IMR-90 (cell line): ENCODE data around the gene HOXC10. TPM values are rescaled to one million over a fixed set of nuclear protein-coding genes. Genes with fewer than 3 reads are reported as not detected.

ENCODE experiments used
- ATAC-seq: fragments of 200-7000 bp; cut with Tn5 transposase; 2 replicates; pipeline ENCODE4 v1.9.1; 2020; ENCODE audit warnings: low read depth, mild to moderate bottlenecking, moderate library complexity
- BruUV-seq: library from RNA; stranded (reverse); fragments of 400-500 nt; replicated peaks from 2 replicates; lab custom pipeline; 2021; lab: Mats Ljungman, UMichigan
- CTCF ChIA-PET: fragments of 300-600 bp; formaldehyde crosslinking; extraction: SDS; loops from one replicate; lab custom pipeline; 2021; ENCODE audit warnings: antibody characterized with exemption; lab: Yijun Ruan, JAX
- POLR2A ChIA-PET: fragments of 300-600 bp; sonication (Branson Sonifier 250); formaldehyde crosslinking; loops from one replicate; lab custom pipeline; 2022; ENCODE audit warnings: antibody characterized with exemption; ENCODE audit not compliant: unreplicated experiment; lab: Charles Lee
- DNase-seq: peaks from one replicate; pipeline ENCODE4 v3.0.0; 2013
- H2AFZ ChIP-seq: replicated peaks from 2 replicates; pipeline ENCODE3; 2013; ENCODE audit warnings: low read length, mild to moderate bottlenecking; ENCODE audit not compliant: poor library complexity
- H2AK5ac ChIP-seq: 2 replicates; pipeline ENCODE4 v1.6.1; 2013; ENCODE audit warnings: low read depth, low read length, inconsistent platforms
- H2AK9ac ChIP-seq: replicated peaks from 2 replicates; pipeline ENCODE3; 2013; ENCODE audit warnings: mild to moderate bottlenecking, low read depth, low read length, moderate library complexity; ENCODE audit not compliant: poor library complexity
- H2BK120ac ChIP-seq: 2 replicates; pipeline ENCODE4 v1.6.1; 2013; ENCODE audit warnings: low read depth, low read length, inconsistent platforms
- H2BK15ac ChIP-seq: 3 replicates; pipeline ENCODE4 v1.6.1; 2013; ENCODE audit warnings: low read depth, low read length, inconsistent platforms
- H2BK20ac ChIP-seq: 2 replicates; pipeline ENCODE4 v1.6.1; 2013; ENCODE audit warnings: low read depth, mild to moderate bottlenecking, inconsistent platforms, low read length, moderate library complexity
- H2BK5ac ChIP-seq: 2 replicates; pipeline ENCODE4 v1.6.1; 2013; ENCODE audit warnings: mild to moderate bottlenecking, low read depth, low read length, inconsistent platforms; ENCODE audit not compliant: poor library complexity, severe bottlenecking
- H3K14ac ChIP-seq: replicated peaks from 2 replicates; pipeline ENCODE4 v1.6.1; 2013; ENCODE audit warnings: low read depth, low read length, inconsistent platforms
- H3K18ac ChIP-seq: 2 replicates; pipeline ENCODE4 v1.6.1; 2013; ENCODE audit warnings: low read depth, low read length, control low read depth
- H3K23ac ChIP-seq: 2 replicates; pipeline ENCODE4 v1.6.1; 2013; ENCODE audit warnings: low read depth, low read length, inconsistent platforms
- H3K27ac ChIP-seq: 2 replicates; pipeline ENCODE4 v1.5.1; 2013; ENCODE audit warnings: mild to moderate bottlenecking, control low read depth, low read length; ENCODE audit not compliant: insufficient read depth
- H3K27me3 ChIP-seq: 2 replicates; pipeline ENCODE4 v1.6.1; 2013; ENCODE audit warnings: low read length; ENCODE audit not compliant: control insufficient read depth, insufficient read depth
- H3K36me3 ChIP-seq: 2 replicates; pipeline ENCODE4 v1.6.1; 2013; ENCODE audit warnings: low read length, mixed read lengths; ENCODE audit not compliant: control insufficient read depth, insufficient read depth
- H3K4ac ChIP-seq: 2 replicates; pipeline ENCODE4 v1.6.1; 2013; ENCODE audit warnings: low read depth, low read length, inconsistent platforms
- H3K4me1 ChIP-seq: 2 replicates; pipeline ENCODE4 v1.6.1; 2013; ENCODE audit warnings: low read length, mixed read lengths; ENCODE audit not compliant: control insufficient read depth, insufficient read depth
- H3K4me2 ChIP-seq: 2 replicates; pipeline ENCODE4 v1.6.1; 2013; ENCODE audit warnings: low read depth, mild to moderate bottlenecking, control low read depth, low read length, moderate library complexity
- H3K4me3 ChIP-seq: 2 replicates; pipeline ENCODE4 v1.5.1; 2013; ENCODE audit warnings: low read depth, mild to moderate bottlenecking, control low read depth, low read length, moderate library complexity; ENCODE audit not compliant: insufficient read depth
- H3K56ac ChIP-seq: 2 replicates; pipeline ENCODE4 v1.6.1; 2013; ENCODE audit warnings: low read length, inconsistent platforms; ENCODE audit not compliant: insufficient read depth; ENCODE audit errors: extremely low read depth
- H3K79me1 ChIP-seq, 2 experiments: 2 replicates each; pipeline ENCODE4 v1.6.1; 2013; ENCODE audit warnings: low read length in 2 of 2, inconsistent platforms in 1 of 2, low read depth in 1 of 2
- H3K9ac ChIP-seq: 2 replicates; pipeline ENCODE4 v1.6.1; 2013; ENCODE audit warnings: low read depth, low read length, control low read depth
- H3K9me1 ChIP-seq: 2 replicates; pipeline ENCODE4 v1.6.1; 2013; ENCODE audit warnings: low read length, inconsistent platforms; ENCODE audit not compliant: insufficient read depth
- H3K9me3 ChIP-seq: 2 replicates; pipeline ENCODE4 v1.6.1; 2013; ENCODE audit warnings: low read length; ENCODE audit not compliant: control insufficient read depth, insufficient read depth
- H4K20me1 ChIP-seq: 2 replicates; pipeline ENCODE4 v1.6.1; 2013; ENCODE audit warnings: low read length, inconsistent platforms; ENCODE audit not compliant: insufficient read depth
- H4K5ac ChIP-seq: 2 replicates; pipeline ENCODE4 v1.6.1; 2013; ENCODE audit warnings: mild to moderate bottlenecking, low read depth, low read length, control low read depth
- H4K8ac ChIP-seq, 2 experiments: 2 replicates each; pipeline ENCODE4 v1.6.1; 2013; ENCODE audit warnings: low read depth in 2 of 2, low read length in 2 of 2, control low read depth in 1 of 2, inconsistent platforms in 1 of 2
- H4K91ac ChIP-seq: 2 replicates; pipeline ENCODE4 v1.6.1; 2013; ENCODE audit warnings: low read depth, low read length, inconsistent platforms; ENCODE audit not compliant: insufficient read depth
- BHLHE40 ChIP-seq: fragments of 150-350 bp; IDR thresholded peaks from 2 replicates; pipeline ENCODE4 v1.6.1; 2016; ENCODE audit warnings: mild to moderate bottlenecking, low read depth, low read length
- CEBPB ChIP-seq: IDR thresholded peaks from 2 replicates; pipeline ENCODE4 v1.6.1; 2012; ENCODE audit warnings: low read depth, low read length, improper control_type of control experiment
- FOS ChIP-seq: fragments of 150-350 bp; IDR thresholded peaks from 2 replicates; pipeline ENCODE4 v1.6.1; 2016; ENCODE audit warnings: low read depth, low read length
- MAFK ChIP-seq: IDR thresholded peaks from 2 replicates; pipeline ENCODE4 v1.6.1; 2012; ENCODE audit warnings: low read depth, low read length, improper control_type of control experiment
- MAZ ChIP-seq: IDR thresholded peaks from 2 replicates; pipeline ENCODE4 v1.6.1; 2012; ENCODE audit warnings: low read depth, mild to moderate bottlenecking, low read length, improper control_type of control experiment, moderate library complexity, borderline replicate concordance
- POLR2A ChIP-seq: IDR thresholded peaks from 2 replicates; pipeline ENCODE4 v1.6.1; 2012; ENCODE audit warnings: mild to moderate bottlenecking, low read depth, low read length
- RAD21 ChIP-seq: IDR thresholded peaks from 2 replicates; pipeline ENCODE4 v1.6.1; 2012; ENCODE audit warnings: low read length, improper control_type of control experiment
- RFX5 ChIP-seq: IDR thresholded peaks from 2 replicates; pipeline ENCODE4 v1.8.0; 2012; ENCODE audit warnings: low read depth, mild to moderate bottlenecking, low read length, moderate library complexity
- SMC3 ChIP-seq: fragments of 150-350 bp; IDR thresholded peaks from 2 replicates; pipeline ENCODE4 v1.6.1; 2016; ENCODE audit warnings: low read depth, mild to moderate bottlenecking, antibody characterized with exemption, low read length, moderate library complexity
- WGBS, 2 experiments: methylation state at CpG; one replicate each; pipeline versions ENCODE4 v1.1.5 to v1.1.7; 2013; ENCODE audit warnings: missing lambda C conversion rate in 2 of 2; ENCODE audit not compliant: insufficient read length in 1 of 2; ENCODE audit errors: extremely low coverage in 2 of 2; 5-methylcytosine and 5-hydroxymethylcytosine counted together
- dilution Hi-C: fragments of 300-500 bp; cut with HindIII; formaldehyde crosslinking; loops from one replicate; pipeline ENCODE4 v1.14.3; 2018; ENCODE audit warnings: low sequenced_read_pairs; ENCODE audit not compliant: unreplicated experiment
- in situ Hi-C: fragments of 300-500 bp; cut with MboI; formaldehyde crosslinking; loops from 3 replicates; pipeline ENCODE4 v1.14.3; 2019; ENCODE audit warnings: low sequenced_read_pairs, inconsistent platforms, mixed read lengths
- intact Hi-C: fragments of 100-400 bp; cut with micrococcal nuclease; formaldehyde crosslinking; loops from 2 replicates; pipeline ENCODE4 v1.10.0; 2022
- polyA plus RNA-seq, 3 experiments: library from polyadenylated mRNA; depleted of rRNA; stranded (reverse); fragments of >200 nt; gene quantifications; 2 replicates each; pipeline ENCODE4 v1.2.3, GENCODE V29; 2012; ENCODE audit warnings: low replicate concordance in 1 of 3
- total RNA-seq: library from RNA; depleted of rRNA; stranded (reverse); fragments of >200 nt; gene quantifications from 2 replicates; pipeline ENCODE4 v1.2.3, GENCODE V29; 2012
- TF ChIP-seq, protein P1 (sequence below): fragments of 150-350 bp; IDR thresholded peaks from 2 replicates; pipeline ENCODE4 v1.6.1; 2017; ENCODE audit warnings: mild to moderate bottlenecking, antibody characterized with exemption, low read length, low read depth
- TF ChIP-seq, protein P2 (sequence below): conservative IDR thresholded peaks from 2 replicates; pipeline ENCODE4 v1.5.1; 2012; ENCODE audit warnings: mild to moderate bottlenecking, low read depth, low read length, improper control_type of control experiment

HOXC10 gene
- total and polyA plus RNA-seq, 2 of the 4 experiments (the other 2 are of a cell fraction): 0.15 TPM; not detected in 1

DNA sequence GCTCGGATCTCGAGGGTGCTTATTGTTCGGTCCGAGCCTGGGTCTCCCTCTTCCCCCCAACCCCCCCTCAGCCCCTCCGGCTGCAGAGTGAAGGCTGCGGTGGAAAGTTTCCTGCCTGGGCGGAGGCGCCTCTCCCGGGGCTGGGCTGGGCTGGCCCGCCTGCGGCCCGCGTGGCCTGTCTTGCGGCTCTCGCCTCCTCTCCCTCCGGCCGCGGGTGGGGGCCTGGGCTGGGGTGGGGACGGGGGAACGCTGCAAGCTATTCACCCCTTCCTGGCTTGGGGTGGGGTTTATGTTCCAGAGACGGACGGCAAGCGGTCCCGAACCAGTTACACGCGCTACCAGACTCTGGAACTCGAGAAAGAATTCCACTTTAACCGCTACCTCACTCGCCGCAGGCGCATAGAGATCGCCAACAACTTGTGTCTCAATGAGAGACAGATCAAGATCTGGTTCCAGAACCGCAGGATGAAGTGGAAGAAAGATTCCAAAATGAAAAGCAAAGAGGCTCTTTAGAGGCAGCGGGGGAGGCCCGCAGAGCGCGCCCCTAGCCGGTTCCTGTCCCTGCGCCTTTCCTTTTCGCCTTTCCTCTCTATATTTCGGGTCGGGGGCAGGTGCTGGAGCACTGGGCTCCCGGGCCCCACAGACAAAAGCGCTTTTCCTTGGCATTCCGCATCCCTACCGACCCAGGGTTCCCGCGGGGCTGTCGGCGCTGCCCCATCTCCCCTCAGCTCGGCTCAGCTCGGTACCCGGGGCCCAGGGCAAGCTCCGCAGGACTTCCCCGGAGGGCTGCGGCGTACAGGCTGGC lies 49.2 kb downstream of the HOXC10 start:
- Histone ChIP-seq H2AK5ac (no peak overlapping the region), H2AFZ (no peak overlapping the region), H2AK9ac (no peak overlapping the region), H3K9me1 (no peaks in the 10 kb centered on the region), H3K23ac (no peak overlapping the region), H4K91ac (no peak overlapping the region), H3K9ac (no peak overlapping the region), H3K9me3 (peaks cover 11% of the 10 kb centered on the region), H3K56ac (no peak overlapping the region), H2BK15ac (no peak overlapping the region), H3K4me1 (no peaks in the 10 kb centered on the region), H2BK5ac (no peak overlapping the region), H4K20me1 (no peaks in the 10 kb centered on the region), H3K27ac (no peak overlapping the region), H2BK120ac (no peak overlapping the region), H3K18ac (no peak overlapping the region), H3K36me3 (no peaks in the 10 kb centered on the region), H4K5ac (no peak overlapping the region), H3K4ac (no peak overlapping the region), H3K27me3 (peaks cover 78% of the 10 kb centered on the region), H3K14ac (no peak overlapping the region), H2BK20ac (no peak overlapping the region), H4K8ac (no peak overlapping the region), H3K4me3 (no peak overlapping the region), H3K4me2 (no peak overlapping the region), H3K79me1 (no peaks in the 10 kb centered on the region)
- no TSS peak for BruUV-seq
- DNase-seq (no peak), ATAC-seq (no peak)
- CTCF ChIA-PET: no interaction called here
- POLR2A ChIA-PET: no interaction called here
- WGBS, 2 experiments: 53% methylated on average over 22 of the region's 57 CpGs; no CpG with 5 or more reads in 1 of the 2 experiments
- dilution Hi-C loops: no loop called here
- TF ChIP-seq RAD21 (no peak), CEBPB (no peak), MAZ (no peak), SMC3 (no peak), POLR2A (no peak), RFX5 (no peak), BHLHE40 (no peak), MAFK (no peak), FOS (no peak)
- TF ChIP-seq, protein P1, sequence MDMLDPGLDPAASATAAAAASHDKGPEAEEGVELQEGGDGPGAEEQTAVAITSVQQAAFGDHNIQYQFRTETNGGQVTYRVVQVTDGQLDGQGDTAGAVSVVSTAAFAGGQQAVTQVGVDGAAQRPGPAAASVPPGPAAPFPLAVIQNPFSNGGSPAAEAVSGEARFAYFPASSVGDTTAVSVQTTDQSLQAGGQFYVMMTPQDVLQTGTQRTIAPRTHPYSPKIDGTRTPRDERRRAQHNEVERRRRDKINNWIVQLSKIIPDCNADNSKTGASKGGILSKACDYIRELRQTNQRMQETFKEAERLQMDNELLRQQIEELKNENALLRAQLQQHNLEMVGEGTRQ: no peak
- TF ChIP-seq, protein P2, sequence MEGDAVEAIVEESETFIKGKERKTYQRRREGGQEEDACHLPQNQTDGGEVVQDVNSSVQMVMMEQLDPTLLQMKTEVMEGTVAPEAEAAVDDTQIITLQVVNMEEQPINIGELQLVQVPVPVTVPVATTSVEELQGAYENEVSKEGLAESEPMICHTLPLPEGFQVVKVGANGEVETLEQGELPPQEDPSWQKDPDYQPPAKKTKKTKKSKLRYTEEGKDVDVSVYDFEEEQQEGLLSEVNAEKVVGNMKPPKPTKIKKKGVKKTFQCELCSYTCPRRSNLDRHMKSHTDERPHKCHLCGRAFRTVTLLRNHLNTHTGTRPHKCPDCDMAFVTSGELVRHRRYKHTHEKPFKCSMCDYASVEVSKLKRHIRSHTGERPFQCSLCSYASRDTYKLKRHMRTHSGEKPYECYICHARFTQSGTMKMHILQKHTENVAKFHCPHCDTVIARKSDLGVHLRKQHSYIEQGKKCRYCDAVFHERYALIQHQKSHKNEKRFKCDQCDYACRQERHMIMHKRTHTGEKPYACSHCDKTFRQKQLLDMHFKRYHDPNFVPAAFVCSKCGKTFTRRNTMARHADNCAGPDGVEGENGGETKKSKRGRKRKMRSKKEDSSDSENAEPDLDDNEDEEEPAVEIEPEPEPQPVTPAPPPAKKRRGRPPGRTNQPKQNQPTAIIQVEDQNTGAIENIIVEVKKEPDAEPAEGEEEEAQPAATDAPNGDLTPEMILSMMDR: no peak
- intact Hi-C loops: no loop called here
- in situ Hi-C loops: no loop called here
